Colonic mucosa (tissue), 4 donors: ENCODE results near the gene YARS1. TPM values are rescaled to one million over a fixed set of nuclear protein-coding genes. Genes with fewer than 3 reads are reported as not detected.

Experiments
- DNase-seq: peaks from one replicate; pipeline ENCODE4 v3.0.0-alpha.2; 2020
- H3K27ac ChIP-seq: fragments of 200-600 bp; one replicate; pipeline ENCODE4 v1.8.0; 2021
- H3K27me3 ChIP-seq: fragments of 200-600 bp; one replicate; pipeline ENCODE4 v1.8.0; 2021
- H3K36me3 ChIP-seq: fragments of 200-600 bp; one replicate; pipeline ENCODE4 v1.8.0; 2021
- H3K4me1 ChIP-seq: fragments of 200-600 bp; one replicate; pipeline ENCODE4 v1.8.0; 2021; ENCODE audit warnings: mild to moderate bottlenecking
- H3K4me3 ChIP-seq: fragments of 200-600 bp; one replicate; pipeline ENCODE4 v1.8.0; 2021
- H3K9ac ChIP-seq, 2 donors: one replicate each; pipeline ENCODE4 v1.7.0; 2013; ENCODE audit warnings: control low read depth in 2 of 2, low read depth in 2 of 2, low read length in 2 of 2
- H3K9me3 ChIP-seq: fragments of 200-600 bp; one replicate; pipeline ENCODE4 v1.8.0; 2021
- CTCF ChIP-seq: fragments of 200-600 bp; IDR thresholded peaks from one replicate; pipeline ENCODE4 v1.8.0; 2022; ENCODE audit warnings: antibody characterized with exemption, mild to moderate bottlenecking
- intact Hi-C: fragments of 100-400 bp; cut with DNase I; formaldehyde crosslinking; loops from one replicate; pipeline ENCODE4 v1.14.1; 2022
- total RNA-seq, 2 donors: library from RNA; stranded (reverse); fragmentation: NEBNext Ultra II Directional in 1 of 2; extraction: Animal tissue kit (Norgen Biotek cat#: 25700) in 1 of 2; gene quantifications; one replicate each; pipeline ENCODE4 v1.2.1, GENCODE V29; 2021
- donor health status: healthy.
- donor health status: DM: no; HTN: no; CAD: no.
- donor health status: DM: no; HTN: no; CAD: no.

The YARS1 gene
- 100 to 1,000 TPM in 1 of 2 donors, 10 to 100 TPM in 1; 60.2 to 116 TPM for total RNA-seq

GRCh38 chr1:32817159-32817814, at the start of gene YARS1, which contains the start of gene S100PBP:
TSS of gene YARS1 (minus strand) at chr1:32817358. CDS start at chr1:32817244, 114 bp downstream.
TSS of gene S100PBP (plus strand) at chr1:32817653. CDS start at chr1:32826100, 8,447 bp downstream.
- Histone ChIP-seq H3K9me3 (no peaks in the 10 kb centered on the region), H3K9ac (peak within 1 kb of the TSS; percentile 98 to 100), H3K27me3 (no peaks in the 10 kb centered on the region), H3K27ac (peak within 1 kb of the TSS; percentile 94), H3K4me3 (peak within 1 kb of the TSS; percentile 69), H3K36me3 (no peaks in the 10 kb centered on the region), H3K4me1 (peaks cover 3% of the 10 kb centered on the region)
- intact Hi-C loops, result no loop called here
- no peak for TF ChIP-seq CTCF
- DNase-seq, result peak; percentile 100

DNA sequence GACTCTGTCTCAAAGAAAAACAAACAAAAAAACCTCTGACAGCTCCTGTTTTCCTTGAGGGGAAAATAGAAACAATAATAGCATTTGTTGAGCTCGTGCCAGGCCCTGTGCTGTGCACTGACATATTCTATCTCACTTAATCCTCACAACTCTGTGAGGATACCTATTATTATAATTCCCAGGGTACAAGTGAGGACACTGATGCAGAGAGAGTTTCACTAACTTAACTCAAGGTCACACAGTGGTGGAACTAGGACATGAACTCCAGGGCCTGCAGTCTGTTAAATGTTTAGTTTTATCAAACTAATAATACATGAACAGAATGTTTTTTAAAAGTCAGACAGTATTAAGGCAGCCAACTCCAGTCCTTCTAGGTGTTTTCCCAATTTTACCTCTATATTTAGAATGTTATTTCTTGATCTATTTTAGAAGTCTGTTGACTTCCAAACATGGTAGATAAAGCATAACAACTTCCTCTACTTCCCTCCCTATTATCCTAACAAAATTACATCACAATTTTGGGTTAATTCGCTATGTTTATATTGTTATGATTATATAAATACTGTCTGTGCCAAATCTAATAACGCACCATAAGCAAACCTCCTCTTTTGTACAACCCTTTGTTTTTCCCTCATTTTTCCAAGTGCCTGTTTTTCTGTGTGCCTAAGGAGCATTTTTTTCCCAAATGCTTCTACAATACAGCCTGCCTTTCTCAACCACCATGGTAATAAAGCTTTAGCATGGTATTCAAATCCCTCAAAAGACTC, 48.7 kb upstream of the YARS1 start:
- Histone ChIP-seq H3K27me3 (peaks cover 5% of the 10 kb centered on the region), H3K27ac (no peak overlapping the region), H3K4me3 (no peak overlapping the region), H3K9ac (no peak overlapping the region), H3K36me3 (no peaks in the 10 kb centered on the region), H3K4me1 (no peaks in the 10 kb centered on the region), H3K9me3 (no peaks in the 10 kb centered on the region)
- intact Hi-C loops, result loop anchor here (10.0 kb wide), 1 partner anchor 161 kb away; the partner anchor contains the start of gene SYNC
- no peak for DNase-seq
- TF ChIP-seq CTCF, result no peak

- H3K9me3 ChIP-seq, result no peaks in the 10 kb centered on the region
- DNase-seq, result no peak
- intact Hi-C loops, result loop anchor here (10.0 kb wide), 1 partner anchor 160 kb away; the partner anchor contains the start of gene SYNC
- TF ChIP-seq CTCF, result no peak
- no peak overlapping the region for H3K27ac ChIP-seq
- no peaks in the 10 kb centered on the region for H3K36me3 ChIP-seq
- H3K9ac ChIP-seq, result no peak overlapping the region
- no peak overlapping the region for H3K4me3 ChIP-seq
- no peaks in the 10 kb centered on the region for H3K27me3 ChIP-seq
- H3K4me1 ChIP-seq, result no peaks in the 10 kb centered on the region
Observed at GRCh38 chr1:32864375-32865019, 47.3 kb upstream of the YARS1 start.

- H3K27ac ChIP-seq, result no peak overlapping the region
- H3K4me1 ChIP-seq, result no peaks in the 10 kb centered on the region
- no peak for DNase-seq
- TF ChIP-seq CTCF, result no peak
- H3K9me3 ChIP-seq, result no peaks in the 10 kb centered on the region
- H3K36me3 ChIP-seq, result no peaks in the 10 kb centered on the region
- no peak overlapping the region for H3K4me3 ChIP-seq
- intact Hi-C loops, result loop anchor here (10.0 kb wide), 1 partner anchor 159 kb away; the partner anchor contains the start of gene SYNC
- H3K9ac ChIP-seq, result no peak overlapping the region
- no peaks in the 10 kb centered on the region for H3K27me3 ChIP-seq
Observed at GRCh38 chr1:32863881-32864245, 46.7 kb upstream of the YARS1 start.

GRCh38 chr1:32863218-32863880, 46.2 kb upstream of the YARS1 start:
- Histone ChIP-seq H3K27ac (no peak overlapping the region), H3K27me3 (no peaks in the 10 kb centered on the region), H3K9ac (no peak overlapping the region), H3K4me3 (no peak overlapping the region), H3K9me3 (no peaks in the 10 kb centered on the region), H3K36me3 (no peaks in the 10 kb centered on the region), H3K4me1 (no peaks in the 10 kb centered on the region)
- no peak for DNase-seq
- intact Hi-C loops, result loop anchor here (10.0 kb wide), 1 partner anchor 159 kb away; the partner anchor contains the start of gene SYNC
- TF ChIP-seq CTCF, result no peak
